ENCODE results near the gene CCDC120.

GRCh38 chrX:49071877-49072711 lies 13.3 kb downstream of the CCDC120 start:
- TF ChIP-seq USF2 (CRISPR knock-in tag; IDR thresholded peaks at IDR 0.05) (no peak), ZFP1 (CRISPR knock-in tag; IDR thresholded peaks at IDR 0.05) (no peak), CTCF (IDR thresholded peaks at IDR 0.05 in 2 of 3, conservative IDR thresholded peaks at IDR 0.05 in 1 of 3; ENCODE audit: insufficient read depth in 2 of 3, low read depth in 1 of 3, low read length in 3 of 3) (no peak), EGR1 (conservative IDR thresholded peaks at IDR 0.05) (no peak), EZH2 (IDR thresholded peaks at IDR 0.05; ENCODE audit: borderline replicate concordance, low read depth, low read length) (no peak), XRCC5 (IDR thresholded peaks at IDR 0.05; ENCODE audit: low read depth, low read length) (no peak), ZNF146 (CRISPR knock-in tag; IDR thresholded peaks at IDR 0.05; ENCODE audit: unreplicated experiment) (no peak), FOXA1 (IDR thresholded peaks at IDR 0.05; ENCODE audit: borderline replicate concordance) (no peak), GATA2 (CRISPR knock-in tag; IDR thresholded peaks at IDR 0.05) (no peak), SRSF3 (IDR thresholded peaks at IDR 0.05; ENCODE audit: insufficient read depth, low read length) (no peak), ELF4 (CRISPR knock-in tag; IDR thresholded peaks at IDR 0.05) (no peak)
- TF ChIP-seq, protein P1, sequence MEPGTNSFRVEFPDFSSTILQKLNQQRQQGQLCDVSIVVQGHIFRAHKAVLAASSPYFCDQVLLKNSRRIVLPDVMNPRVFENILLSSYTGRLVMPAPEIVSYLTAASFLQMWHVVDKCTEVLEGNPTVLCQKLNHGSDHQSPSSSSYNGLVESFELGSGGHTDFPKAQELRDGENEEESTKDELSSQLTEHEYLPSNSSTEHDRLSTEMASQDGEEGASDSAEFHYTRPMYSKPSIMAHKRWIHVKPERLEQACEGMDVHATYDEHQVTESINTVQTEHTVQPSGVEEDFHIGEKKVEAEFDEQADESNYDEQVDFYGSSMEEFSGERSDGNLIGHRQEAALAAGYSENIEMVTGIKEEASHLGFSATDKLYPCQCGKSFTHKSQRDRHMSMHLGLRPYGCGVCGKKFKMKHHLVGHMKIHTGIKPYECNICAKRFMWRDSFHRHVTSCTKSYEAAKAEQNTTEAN (CRISPR knock-in tag; IDR thresholded peaks at IDR 0.05), result no peak
- TF ChIP-seq, protein P2, sequence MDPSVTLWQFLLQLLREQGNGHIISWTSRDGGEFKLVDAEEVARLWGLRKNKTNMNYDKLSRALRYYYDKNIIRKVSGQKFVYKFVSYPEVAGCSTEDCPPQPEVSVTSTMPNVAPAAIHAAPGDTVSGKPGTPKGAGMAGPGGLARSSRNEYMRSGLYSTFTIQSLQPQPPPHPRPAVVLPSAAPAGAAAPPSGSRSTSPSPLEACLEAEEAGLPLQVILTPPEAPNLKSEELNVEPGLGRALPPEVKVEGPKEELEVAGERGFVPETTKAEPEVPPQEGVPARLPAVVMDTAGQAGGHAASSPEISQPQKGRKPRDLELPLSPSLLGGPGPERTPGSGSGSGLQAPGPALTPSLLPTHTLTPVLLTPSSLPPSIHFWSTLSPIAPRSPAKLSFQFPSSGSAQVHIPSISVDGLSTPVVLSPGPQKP (CRISPR knock-in tag; IDR thresholded peaks at IDR 0.05), result no peak
